Esophagus muscularis mucosa (tissue), 4 donors: Measurements from ENCODE around the gene LRMDA.

ENCODE experiments used
- CTCF ChIP-seq, 3 experiments: fragments of 200-600 bp in 2 of 3; fragments of 450-650 bp in 1 of 3; sonication (generic) in 2 of 3; IDR thresholded peaks; one replicate each; pipeline ENCODE4 v1.5.1; 2017 to 2019; ENCODE audit warnings: antibody characterized with exemption in 3 of 3, mild to moderate bottlenecking in 2 of 3, moderate library complexity in 1 of 3
- EP300 ChIP-seq: sonication (generic); formaldehyde crosslinking; IDR thresholded peaks from one replicate; pipeline ENCODE4 v1.6.1; 2017; ENCODE audit warnings: antibody characterized with exemption
- POLR2AphosphoS5 ChIP-seq, 2 donors: sonication (generic); formaldehyde crosslinking; IDR thresholded peaks; one replicate each; pipeline ENCODE4 v1.6.1; 2017; ENCODE audit warnings: antibody characterized with exemption in 2 of 2

GRCh38 chr10:75436896-75437295 lies 5.5 kb downstream of the LRMDA start:
- TF ChIP-seq CTCF (IDR thresholded peaks at IDR 0.05): no peak
- no peak for TF ChIP-seq POLR2AphosphoS5 (IDR thresholded peaks at IDR 0.05)
- no peak for TF ChIP-seq EP300
